Endometrium (tissue), 2 donors: Measurements from ENCODE around the gene ABL1.

Experiments
- FAIRE-seq: peaks from 2 replicates; lab custom pipeline; 2012; peaks lifted over from hg19 to GRCh38; lab: Jason Lieb, UNC
- donor health status: control.
- donor health status: control.

The ABL1 gene

GRCh38 chr9:130919559-130920145, 84.6 kb downstream of the ABL1 start:
- FAIRE-seq = no peak

GRCh38 chr9:130920233-130920632, 85.2 kb downstream of the ABL1 start:
- no peak for FAIRE-seq

- no peak for FAIRE-seq
Measured at GRCh38 chr9:130920762-130921299, 85.8 kb downstream of the ABL1 start.

GRCh38 chr9:130921300-130921988, 86.4 kb downstream of the ABL1 start:
- FAIRE-seq = no peak

- no peak for FAIRE-seq
Measured at GRCh38 chr9:130921989-130922892, 87.2 kb downstream of the ABL1 start.

- FAIRE-seq = no peak
Measured at GRCh38 chr9:130922893-130923610, 88.0 kb downstream of the ABL1 start.

- no peak for FAIRE-seq
Measured at GRCh38 chr9:130923611-130924447, 88.8 kb downstream of the ABL1 start.

- FAIRE-seq = no peak
Measured at GRCh38 chr9:130924448-130924788, 89.4 kb downstream of the ABL1 start.

GRCh38 chr9:130925050-130925678, 90.1 kb downstream of the ABL1 start:
- no peak for FAIRE-seq

- no peak for FAIRE-seq
Measured at GRCh38 chr9:130927338-130927737, 92.3 kb downstream of the ABL1 start.

- no peak for FAIRE-seq
Measured at GRCh38 chr9:130927995-130928900, 93.2 kb downstream of the ABL1 start.

- no peak for FAIRE-seq
Measured at GRCh38 chr9:130929571-130930038, 94.6 kb downstream of the ABL1 start.

- no peak for FAIRE-seq
Measured at GRCh38 chr9:130930132-130930803, 95.2 kb downstream of the ABL1 start.

- FAIRE-seq = no peak
Measured at GRCh38 chr9:130930804-130931349, 95.8 kb downstream of the ABL1 start.

- no peak for FAIRE-seq
Measured at GRCh38 chr9:130931508-130932254, 96.6 kb downstream of the ABL1 start.

- no peak for FAIRE-seq
Measured at GRCh38 chr9:130932255-130933079, 97.4 kb downstream of the ABL1 start.
